Transverse colon (tissue), 4 donors: Measurements from ENCODE around the gene ACHE. TPM values are rescaled to one million over a fixed set of nuclear protein-coding genes. Genes with fewer than 3 reads are reported as not detected.

Experiments
- DNase-seq: peaks from one replicate; pipeline ENCODE4 v3.0.0-alpha.2; 2019
- H3K27ac ChIP-seq, 4 donors: fragments of 200-600 bp; sonication (generic); 2 replicates each; pipeline ENCODE4 v1.5.1; 2016 to 2018; ENCODE audit warnings: inconsistent platforms in 4 of 4
- H3K27me3 ChIP-seq: fragments of 200-600 bp; sonication (generic); 2 replicates; pipeline ENCODE4 v1.5.1; 2017; ENCODE audit warnings: inconsistent platforms
- H3K36me3 ChIP-seq, 4 donors: fragments of 200-600 bp; sonication (generic); 2 replicates each; pipeline ENCODE4 v1.5.1; 2017 to 2019; ENCODE audit warnings: inconsistent platforms in 4 of 4
- H3K4me1 ChIP-seq, 4 donors: fragments of 200-600 bp; sonication (generic); 2 replicates each; pipeline ENCODE4 v1.5.1; 2017 to 2020; ENCODE audit warnings: inconsistent platforms in 4 of 4
- H3K4me3 ChIP-seq, 4 donors: fragments of 200-600 bp; sonication (generic); 1 replicate in 1 of 4; 2 replicates in 3 of 4; pipeline versions ENCODE4 v1.5.1 to v1.6.1; 2017 to 2019; ENCODE audit warnings: inconsistent platforms in 4 of 4
- H3K9me3 ChIP-seq, 2 donors: fragments of 200-600 bp; sonication (generic); 2 replicates each; pipeline ENCODE4 v1.5.1; 2017 to 2019; ENCODE audit warnings: inconsistent platforms in 2 of 2
- EP300 ChIP-seq: sonication (generic); formaldehyde crosslinking; IDR thresholded peaks from one replicate; pipeline ENCODE4 v1.6.1; 2017; ENCODE audit warnings: antibody characterized with exemption, low read depth
- POLR2A ChIP-seq: fragments of 450-650 bp; IDR thresholded peaks from one replicate; pipeline ENCODE4 v1.6.1; 2016; ENCODE audit warnings: antibody characterized with exemption, mild to moderate bottlenecking, moderate library complexity
- POLR2AphosphoS5 ChIP-seq, 3 donors: sonication (generic); formaldehyde crosslinking; IDR thresholded peaks; one replicate each; pipeline ENCODE4 v1.6.1; 2016; ENCODE audit warnings: antibody characterized with exemption in 3 of 3
- WGBS, 2 donors: methylation state at CpG; one replicate each; pipeline ENCODE4 v1.1.5; 2018; ENCODE audit warnings: low coverage in 1 of 2; 5-methylcytosine and 5-hydroxymethylcytosine counted together
- in situ Hi-C, 4 donors: fragments of 200-750 bp; cut with MboI; loops; one replicate each; pipeline versions ENCODE4 v1.15.0 to v1.15.1; 2017; ENCODE audit warnings: low sequenced_read_pairs in 3 of 4, low pct_ligation_motif_present in 1 of 4, low pct_unique_long_range_greater_than_20kb in 1 of 4
- intact Hi-C: fragments of 100-400 bp; cut with DNase I; formaldehyde crosslinking; loops from one replicate; pipeline ENCODE4 v1.15.1; 2023; ENCODE audit warnings: low total_unique reads
- total RNA-seq, 4 donors: library from RNA; depleted of rRNA; stranded (reverse); fragments of >200 nt; gene quantifications; one replicate each; pipeline ENCODE4 v1.1.0, GENCODE V29; 2016
- TF ChIP-seq, protein P1 (sequence below), 5 experiments: fragments of 200-600 bp in 3 of 5; fragments of 450-650 bp in 2 of 5; sonication (generic) in 3 of 5; IDR thresholded peaks; 1 replicate in 2 of 5; 2 replicates in 3 of 5; pipeline ENCODE4 v1.5.1; 2016 to 2017; ENCODE audit warnings: antibody characterized with exemption in 5 of 5, inconsistent platforms in 3 of 5, mild to moderate bottlenecking in 2 of 5, moderate library complexity in 1 of 5

Gene ACHE
- total RNA-seq, 4 donors from 2014 or later = 3.8 to 29.9 (median 14.3) TPM

DNA sequence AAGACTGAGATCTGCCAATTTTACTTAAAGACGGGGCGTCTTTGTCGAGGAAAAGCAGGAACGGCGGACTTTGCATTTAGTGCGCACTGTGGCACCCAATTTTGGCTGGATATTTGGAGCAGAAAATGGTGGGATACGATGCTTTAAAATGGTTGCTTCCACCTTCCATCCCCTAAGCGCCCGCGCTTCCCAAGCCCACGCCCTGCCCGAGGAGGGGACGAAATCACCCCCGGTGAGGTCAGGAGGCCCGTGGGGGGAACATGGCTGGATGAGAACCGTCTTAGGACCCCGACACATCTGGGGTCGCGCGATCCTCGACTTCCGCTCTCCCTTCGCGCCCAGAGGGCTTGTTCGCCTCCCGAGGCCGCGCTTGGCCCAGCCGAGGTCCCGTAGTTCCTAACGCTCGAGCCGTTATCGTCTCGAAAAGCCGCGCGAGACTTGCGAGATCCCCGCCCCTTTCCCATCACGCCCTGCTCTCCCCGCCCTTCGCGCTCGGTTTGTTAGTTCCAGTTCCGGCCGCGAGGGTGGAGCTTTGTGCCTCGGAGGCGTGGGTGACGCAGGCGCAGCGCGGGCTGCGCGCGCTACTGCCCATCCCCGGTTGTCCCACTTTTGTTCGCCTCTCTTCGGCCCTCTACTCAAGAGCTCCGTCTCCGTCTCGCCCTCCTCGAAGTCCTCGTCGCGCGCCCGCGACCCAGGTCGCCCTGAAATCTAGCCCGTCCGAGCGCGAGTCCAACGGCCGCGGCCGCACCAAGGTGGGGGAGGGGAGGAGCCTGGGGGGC lies 20.9 kb downstream of the ACHE start, which contains the start of gene SRRT:
Gene SRRT, plus strand, starts transcription at position 527 of the 779 bp plus-strand sequence. CDS start 488 bp downstream, outside the sequence.
- Histone ChIP-seq H3K4me1 (peaks cover 11 to 48% (median 24%) of the 10 kb centered on the region in 4 donors), H3K9me3 (no peaks in the 10 kb centered on the region), H3K27ac (peak within 1 kb of the TSS; percentile 93 to 96 (median 95)), H3K36me3 (peaks cover 0 to 4% (median 0%) of the 10 kb centered on the region in 4 donors), H3K4me3 (peak within 1 kb of the TSS; percentile 79 to 91 (median 87)), H3K27me3 (no peaks in the 10 kb centered on the region)
- intact Hi-C loops (no loop called here), in situ Hi-C loops (loop anchor here in 1 of 4 donors (25.0 kb wide), 1 partner anchor 162 kb away; the partner anchor contains the start of genes EPO and POP7)
- 0 to 7% methylated on average over 5 to 69 of the region's 79 CpGs for WGBS, 2 donors
- DNase-seq = peak; percentile 99
- TF ChIP-seq EP300 (no peak), POLR2AphosphoS5 (IDR thresholded peaks at IDR 0.05) (peak; percentile 96 to 99 (median 99)), POLR2A (peak; percentile 98)
- TF ChIP-seq, protein P1, sequence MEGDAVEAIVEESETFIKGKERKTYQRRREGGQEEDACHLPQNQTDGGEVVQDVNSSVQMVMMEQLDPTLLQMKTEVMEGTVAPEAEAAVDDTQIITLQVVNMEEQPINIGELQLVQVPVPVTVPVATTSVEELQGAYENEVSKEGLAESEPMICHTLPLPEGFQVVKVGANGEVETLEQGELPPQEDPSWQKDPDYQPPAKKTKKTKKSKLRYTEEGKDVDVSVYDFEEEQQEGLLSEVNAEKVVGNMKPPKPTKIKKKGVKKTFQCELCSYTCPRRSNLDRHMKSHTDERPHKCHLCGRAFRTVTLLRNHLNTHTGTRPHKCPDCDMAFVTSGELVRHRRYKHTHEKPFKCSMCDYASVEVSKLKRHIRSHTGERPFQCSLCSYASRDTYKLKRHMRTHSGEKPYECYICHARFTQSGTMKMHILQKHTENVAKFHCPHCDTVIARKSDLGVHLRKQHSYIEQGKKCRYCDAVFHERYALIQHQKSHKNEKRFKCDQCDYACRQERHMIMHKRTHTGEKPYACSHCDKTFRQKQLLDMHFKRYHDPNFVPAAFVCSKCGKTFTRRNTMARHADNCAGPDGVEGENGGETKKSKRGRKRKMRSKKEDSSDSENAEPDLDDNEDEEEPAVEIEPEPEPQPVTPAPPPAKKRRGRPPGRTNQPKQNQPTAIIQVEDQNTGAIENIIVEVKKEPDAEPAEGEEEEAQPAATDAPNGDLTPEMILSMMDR (IDR thresholded peaks at IDR 0.05) = peak; percentile 55 to 93 (median 57)

DNA sequence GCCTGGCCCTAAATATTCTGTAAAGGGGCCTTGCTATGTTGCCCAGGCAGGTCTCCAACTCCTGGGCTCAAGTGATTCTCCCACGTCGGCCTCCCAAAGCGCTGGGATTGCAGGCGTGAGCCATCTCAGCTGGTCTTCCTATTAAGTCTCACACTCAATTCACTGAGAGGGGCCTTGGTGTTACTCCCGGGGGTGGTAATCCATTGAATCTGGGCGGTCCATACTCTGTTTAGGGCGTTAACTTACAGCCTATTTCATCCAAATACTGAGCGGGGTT lies 21.4 kb downstream of the ACHE start:
- H3K36me3 ChIP-seq = peaks cover 0 to 4% (median 0%) of the 10 kb centered on the region in 4 donors
- WGBS, 2 donors = 67% methylated on average over 8 of the region's 8 CpGs; no CpG with 5 or more reads in 1 of the 2 donors

DNA sequence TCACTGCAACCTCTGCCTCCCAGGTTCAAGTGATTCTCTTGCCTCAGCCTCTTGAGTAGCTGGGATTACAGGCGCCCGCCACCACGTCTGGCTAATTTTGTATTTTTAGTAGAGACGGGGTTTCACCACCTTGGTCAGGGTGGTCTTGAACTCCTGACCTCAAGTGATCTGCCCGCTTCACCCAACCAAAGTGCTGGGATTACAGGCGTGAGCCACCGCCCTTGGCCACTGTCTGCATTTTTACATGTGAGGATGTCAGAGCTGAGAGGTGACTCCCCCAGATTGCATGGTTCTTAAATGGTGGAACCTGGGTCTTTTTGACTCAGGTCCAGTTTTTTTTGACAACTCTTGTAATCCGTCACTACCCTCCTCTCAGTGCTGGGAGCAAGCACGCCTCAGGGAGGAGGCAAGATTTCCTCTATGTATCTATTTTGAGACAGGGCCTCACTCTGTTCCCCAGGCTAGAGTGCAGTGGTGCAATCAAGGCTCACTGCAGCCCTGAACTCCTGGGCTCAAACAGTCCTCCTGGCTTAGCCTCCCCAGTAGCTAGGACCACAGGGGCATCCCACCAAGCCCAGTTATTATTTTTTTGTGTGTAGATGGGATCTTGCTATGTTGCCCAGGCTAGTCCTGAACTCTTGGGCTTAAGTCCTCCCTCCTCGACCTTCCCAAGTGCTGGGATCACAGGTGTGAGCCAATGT lies 21.9 kb downstream of the ACHE start:
- in situ Hi-C loops = loop anchor here in 1 of 4 donors (25.0 kb wide), 1 partner anchor 161 kb away; the partner anchor contains the start of genes EPO and POP7

More for the DNA sequence above, 21.4 kb downstream of the ACHE start:
- DNase-seq = no peak
- in situ Hi-C loops = loop anchor here in 1 of 4 donors (25.0 kb wide), 1 partner anchor 162 kb away; the partner anchor contains the start of genes EPO and POP7
- Histone ChIP-seq H3K4me1 (peaks cover 11 to 45% (median 24%) of the 10 kb centered on the region in 4 donors), H3K4me3 (peak overlapping the region; percentile 47 to 91 (median 87)), H3K9me3 (no peaks in the 10 kb centered on the region), H3K27ac (peak overlapping the region; percentile 93 to 96 (median 95)), H3K27me3 (no peaks in the 10 kb centered on the region)
- TF ChIP-seq, protein P1 (IDR thresholded peaks at IDR 0.05) = no peak
- TF ChIP-seq POLR2AphosphoS5 (IDR thresholded peaks at IDR 0.05) = no peak
- TF ChIP-seq EP300 = no peak
- TF ChIP-seq POLR2A = no peak
- intact Hi-C loops = no loop called here

More for the DNA sequence above, 21.9 kb downstream of the ACHE start:
- peaks cover 11 to 41% (median 28%) of the 10 kb centered on the region in 4 donors for H3K4me1 ChIP-seq
- 89 to 94% methylated on average over 6 to 10 of the region's 10 CpGs for WGBS, 2 donors
- H3K9me3 ChIP-seq = no peaks in the 10 kb centered on the region
- peak overlapping the region in 2 of 4 donors; percentile 89 to 91 for H3K4me3 ChIP-seq
- peaks cover 0 to 4% (median 0%) of the 10 kb centered on the region in 4 donors for H3K36me3 ChIP-seq
- H3K27me3 ChIP-seq = no peaks in the 10 kb centered on the region
- TF ChIP-seq POLR2AphosphoS5 (IDR thresholded peaks at IDR 0.05) = no peak
- no peak for TF ChIP-seq POLR2A
- no peak for TF ChIP-seq EP300
- TF ChIP-seq, protein P1 (IDR thresholded peaks at IDR 0.05) = no peak
- no peak for DNase-seq
- intact Hi-C loops = no loop called here
- H3K27ac ChIP-seq = peak overlapping the region; percentile 93 to 96 (median 95)
